GM12891 (cell line): ENCODE results near the gene ARHGAP6.

Source experiments
- DNase-seq: peaks from one replicate; pipeline ENCODE4 v3.0.0; 2011; ENCODE audit warnings: low spot score; ENCODE audit not compliant: insufficient read length
- FAIRE-seq: peaks from 2 replicates; lab custom pipeline; 2011; peaks lifted over from hg19 to GRCh38; lab: Jason Lieb, UNC
- PAX5 ChIP-seq: IDR thresholded peaks from 2 replicates; pipeline ENCODE4 v1.6.1; 2011; ENCODE audit warnings: low read length, moderate library complexity, mild to moderate bottlenecking; ENCODE audit not compliant: insufficient read depth, severe bottlenecking
- POLR2A ChIP-seq: IDR thresholded peaks from 2 replicates; pipeline ENCODE4 v1.6.1; 2011; ENCODE audit warnings: low read depth, low read length, control low read depth
- POLR2AphosphoS5 ChIP-seq: IDR thresholded peaks from 2 replicates; pipeline ENCODE4 v1.6.1; 2011; ENCODE audit warnings: low read depth, low read length, control low read depth
- POU2F2 ChIP-seq: IDR thresholded peaks from 2 replicates; pipeline ENCODE4 v1.6.1; 2011; ENCODE audit warnings: low read depth, mild to moderate bottlenecking, control low read depth, low read length, moderate library complexity
- SPI1 ChIP-seq: IDR thresholded peaks from 2 replicates; pipeline ENCODE4 v1.6.1; 2011; ENCODE audit warnings: low read depth, low read length, control low read depth
- TAF1 ChIP-seq: IDR thresholded peaks from 2 replicates; pipeline ENCODE4 v1.6.1; 2011; ENCODE audit warnings: low read depth, low read length, control low read depth

The ARHGAP6 gene

DNA sequence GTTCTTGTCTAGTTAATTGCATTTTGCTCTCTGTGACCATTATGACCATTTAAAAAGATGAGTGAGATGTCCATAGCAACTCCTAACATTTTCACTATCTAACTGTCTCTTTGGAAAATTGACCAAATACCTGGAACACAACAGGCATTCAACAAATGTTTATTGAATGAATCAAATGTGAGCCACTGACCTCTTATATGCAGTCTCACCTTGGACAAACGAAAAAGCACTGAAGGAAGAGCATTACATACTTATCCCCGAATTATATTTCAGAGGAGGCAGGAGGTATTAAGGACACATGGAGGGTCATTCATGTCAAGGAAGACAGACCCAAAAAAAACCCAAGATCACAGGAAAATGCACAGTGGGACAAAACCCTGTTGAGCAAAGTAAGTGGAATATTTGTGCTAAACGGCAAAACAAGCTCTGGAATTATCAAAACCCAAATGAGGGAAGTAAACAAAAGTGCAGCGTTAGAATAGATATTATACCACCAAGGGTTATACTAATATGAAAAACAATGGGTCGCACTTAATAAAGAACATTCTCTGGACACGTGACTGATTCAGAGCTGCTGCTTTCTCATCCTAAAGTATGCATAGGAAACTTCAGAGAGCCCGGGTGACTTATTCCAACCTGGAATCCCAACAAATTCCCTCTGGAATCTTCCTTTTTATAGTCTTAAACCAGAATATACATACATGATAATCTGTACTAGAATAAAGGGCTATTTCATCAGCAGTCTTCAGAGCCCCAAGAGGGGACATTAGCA is 240.6 kb downstream of the ARHGAP6 start:
- TF ChIP-seq POLR2AphosphoS5 (no peak), POU2F2 (no peak), SPI1 (no peak), TAF1 (no peak), POLR2A (no peak)
- FAIRE-seq: no peak
- no peak for DNase-seq

DNA sequence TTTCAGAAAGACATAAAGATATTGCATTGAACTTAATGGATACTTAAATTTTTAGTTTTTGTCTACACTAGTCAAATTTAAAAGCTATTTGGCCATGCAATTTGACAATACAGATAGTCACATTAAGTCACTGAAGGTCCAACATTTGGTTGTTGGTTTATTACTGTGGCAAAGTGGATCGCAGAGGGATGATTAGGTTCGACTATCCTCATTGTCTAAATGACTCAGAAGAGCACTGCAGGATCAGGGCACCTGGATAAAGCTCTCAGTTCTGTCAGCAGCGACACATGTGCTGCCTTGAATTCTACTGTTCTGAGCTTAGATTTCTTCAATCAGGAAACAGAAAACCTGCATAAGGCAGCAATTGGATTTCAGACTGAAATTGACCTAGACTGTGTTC is 241.8 kb downstream of the ARHGAP6 start:
- DNase-seq (no peak), FAIRE-seq (no peak)
- TF ChIP-seq POLR2A: no peak
- TF ChIP-seq SPI1: no peak
- TF ChIP-seq TAF1: no peak
- no peak for TF ChIP-seq POU2F2
- TF ChIP-seq POLR2AphosphoS5: no peak
- no peak for TF ChIP-seq PAX5

DNA sequence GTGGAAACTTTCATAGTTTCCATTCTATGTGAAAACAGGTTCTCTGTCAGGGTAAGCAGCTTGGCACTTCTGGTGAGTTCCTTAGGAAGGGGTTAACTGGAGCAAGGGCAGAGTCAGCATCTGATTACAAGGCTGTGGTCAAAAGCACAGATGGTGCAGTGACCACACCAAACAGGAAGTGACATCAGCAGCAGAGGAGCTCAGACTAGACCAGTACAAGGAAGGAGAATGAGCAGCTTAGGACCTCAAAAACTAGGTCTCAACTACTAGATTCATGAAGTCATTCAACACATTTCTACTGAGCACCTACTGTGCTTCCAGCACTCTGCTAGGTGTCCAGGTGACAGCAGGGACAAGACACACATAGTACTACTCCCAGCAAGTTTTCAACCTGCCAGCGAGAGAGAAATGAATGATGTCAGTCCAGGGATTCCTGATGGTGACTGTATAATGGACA is 242.3 kb downstream of the ARHGAP6 start:
- no peak for FAIRE-seq
- no peak for DNase-seq
- TF ChIP-seq POU2F2: no peak
- TF ChIP-seq SPI1: peak; percentile 12; the same call in 1 of the 2 replicates

DNA sequence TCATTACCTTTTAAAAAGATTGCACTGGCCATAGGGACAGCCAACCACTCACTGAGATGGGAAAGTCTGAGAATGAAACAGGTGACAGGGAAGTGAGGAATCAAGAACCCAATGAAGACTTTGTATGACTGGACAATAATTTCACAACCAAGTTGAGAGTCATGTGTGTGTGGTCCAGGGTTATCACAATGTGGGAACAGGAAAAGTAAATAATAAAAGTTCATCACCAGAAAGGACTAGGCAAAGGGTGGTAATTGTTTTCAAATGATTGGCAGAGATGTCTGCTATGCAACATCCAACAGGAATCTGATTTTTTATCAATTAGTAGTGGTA is 243.2 kb downstream of the ARHGAP6 start:
- FAIRE-seq (no peak), DNase-seq (no peak)
- no peak for TF ChIP-seq POU2F2
- TF ChIP-seq POLR2A: no peak
- no peak for TF ChIP-seq PAX5
- no peak for TF ChIP-seq POLR2AphosphoS5
- no peak for TF ChIP-seq SPI1
- TF ChIP-seq TAF1: no peak

DNA sequence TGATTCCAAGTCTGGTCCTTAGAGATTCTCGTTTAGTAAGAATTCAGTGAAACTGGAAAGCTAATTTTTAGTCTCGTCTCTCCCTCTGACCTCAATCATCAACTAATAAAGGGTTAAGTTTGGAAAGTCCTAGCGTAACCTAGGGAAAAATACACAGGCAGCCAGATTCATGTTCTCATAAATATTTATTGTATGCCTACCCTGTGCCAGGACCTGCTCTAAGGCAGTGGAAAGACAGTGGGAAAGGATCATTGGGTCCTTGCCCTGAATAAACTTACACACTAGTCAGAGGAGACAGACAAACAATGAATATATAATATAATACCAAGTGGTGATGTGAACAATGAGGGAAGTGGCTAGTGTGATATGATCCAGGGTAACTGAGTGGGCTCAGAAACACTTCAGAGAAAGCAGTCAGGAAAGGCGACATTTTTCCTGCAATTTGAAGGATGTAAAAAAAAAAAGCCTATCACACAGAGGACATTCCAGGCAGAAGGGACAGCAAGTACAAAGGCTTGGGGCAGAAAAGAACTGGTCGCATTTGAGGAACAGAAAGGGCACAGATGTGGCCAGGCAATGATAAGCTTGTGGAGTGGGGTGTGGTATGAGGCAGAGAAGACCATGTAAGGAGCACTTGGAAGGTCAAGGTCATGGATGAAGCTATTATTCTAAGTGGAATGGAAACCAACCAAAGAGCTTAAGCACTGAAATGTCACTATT is 243.8 kb downstream of the ARHGAP6 start:
- TF ChIP-seq POLR2A: no peak
- no peak for TF ChIP-seq POU2F2
- no peak for TF ChIP-seq SPI1
- no peak for TF ChIP-seq PAX5
- TF ChIP-seq TAF1: no peak
- no peak for TF ChIP-seq POLR2AphosphoS5
- DNase-seq (no peak), FAIRE-seq (no peak)

DNA sequence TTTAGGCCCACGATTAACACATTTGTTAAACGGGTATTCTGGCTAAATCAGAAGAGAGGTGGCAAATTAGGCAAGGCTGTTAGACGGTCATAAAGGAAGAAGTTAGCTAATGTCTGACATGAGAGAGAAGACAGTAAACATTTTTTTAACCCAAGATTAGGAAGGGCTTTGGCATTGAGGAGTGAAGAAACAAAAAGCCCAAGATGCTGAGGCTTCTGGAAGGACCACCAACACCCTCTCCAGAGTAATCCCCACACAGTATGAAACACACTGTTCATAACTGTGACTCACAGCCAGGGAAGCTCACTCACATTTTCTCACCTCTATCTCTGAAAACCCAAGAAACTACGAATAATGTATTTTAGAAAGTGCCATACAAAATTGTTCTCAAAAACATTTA is 244.9 kb downstream of the ARHGAP6 start:
- FAIRE-seq (no peak), DNase-seq (no peak)
- no peak for TF ChIP-seq POLR2AphosphoS5
- no peak for TF ChIP-seq PAX5
- TF ChIP-seq POLR2A: no peak
- TF ChIP-seq POU2F2: no peak
- no peak for TF ChIP-seq SPI1
- TF ChIP-seq TAF1: no peak

DNA sequence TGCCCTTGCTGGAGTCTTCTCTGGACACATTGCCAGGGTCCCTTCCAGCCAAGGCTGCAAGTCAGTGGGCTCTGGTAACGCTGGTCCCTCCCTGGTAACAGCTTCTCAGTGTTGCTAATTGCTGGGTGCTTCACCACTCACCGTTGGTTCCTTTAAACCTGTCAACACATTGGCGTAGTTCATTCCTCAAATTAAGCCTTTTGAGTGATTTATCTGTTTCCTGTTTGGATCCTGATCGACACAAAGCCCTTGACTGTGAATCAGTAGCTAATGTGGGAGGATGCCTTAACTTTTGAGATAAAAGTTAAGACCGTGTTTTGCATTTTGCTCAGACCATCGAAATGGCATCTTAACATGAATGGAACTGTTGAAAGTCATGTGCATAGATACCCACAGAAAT is 246.6 kb downstream of the ARHGAP6 start:
- FAIRE-seq: peak; percentile 33

DNA sequence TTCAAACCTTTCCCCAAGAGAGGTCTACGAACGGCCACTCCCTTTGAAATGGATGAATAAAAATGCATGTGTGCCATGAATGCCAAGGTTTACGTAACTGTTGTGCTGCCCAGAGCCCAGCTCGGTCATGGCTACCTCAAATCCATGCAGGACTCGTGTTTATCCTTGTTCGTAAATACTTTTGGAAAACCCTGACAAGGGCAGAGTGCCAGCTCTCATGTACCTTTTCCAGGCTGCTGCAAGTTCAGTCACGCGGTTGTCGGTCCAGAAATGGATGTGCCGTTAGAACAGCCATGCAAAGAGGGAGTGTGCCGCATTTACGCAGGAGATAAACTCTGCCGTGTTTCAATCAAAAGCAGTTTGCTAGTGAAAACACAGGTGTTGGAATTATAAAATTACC is 249.1 kb downstream of the ARHGAP6 start:
- FAIRE-seq: no peak
- no peak for DNase-seq
- TF ChIP-seq POLR2A (no peak), POU2F2 (no peak), SPI1 (no peak), TAF1 (no peak), PAX5 (no peak), POLR2AphosphoS5 (no peak)

More for the DNA sequence above, 246.6 kb downstream of the ARHGAP6 start:
- TF ChIP-seq PAX5 (no peak), POU2F2 (no peak), TAF1 (no peak), POLR2AphosphoS5 (no peak), SPI1 (no peak), POLR2A (no peak)
- no peak for DNase-seq

DNA sequence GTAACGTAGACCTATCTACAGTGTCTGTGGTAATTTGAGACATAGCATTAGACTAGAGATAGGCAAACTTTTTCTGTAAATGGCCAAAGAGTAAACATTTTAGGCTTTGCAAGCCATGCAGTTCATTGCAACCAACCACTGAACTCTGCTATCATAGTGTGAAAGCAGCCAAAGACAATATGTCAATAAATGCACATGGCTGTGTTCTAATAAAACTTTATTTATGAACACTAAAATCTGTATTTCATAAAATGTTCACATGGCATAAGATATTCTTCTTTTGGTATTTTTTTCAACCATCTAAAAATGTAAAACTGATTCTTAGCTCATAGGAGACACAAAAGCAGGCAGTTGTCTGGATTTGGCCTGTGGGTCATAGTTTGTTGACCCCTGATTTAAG is 251.6 kb downstream of the ARHGAP6 start:
- DNase-seq (no peak), FAIRE-seq (no peak)
- TF ChIP-seq TAF1: no peak
- no peak for TF ChIP-seq POLR2AphosphoS5
- TF ChIP-seq SPI1: no peak
- TF ChIP-seq POLR2A: no peak
- no peak for TF ChIP-seq PAX5
- TF ChIP-seq POU2F2: no peak
